Stimulated activated CD4-positive, alpha-beta T cell treated with anti-CD3 and anti-CD28 coated beads, Interleukin-15, amount 100 ng/mL, for 48 hours (primary cell): ENCODE measurements around the gene CTDP1.
"Not testable (repeated sequence)": the region's sequence is repeated elsewhere in the genome, so short reads cannot be mapped to it uniquely, and the experiment has no call there.

Source experiments
- DNase-seq, 2 donors: peaks; one replicate each; pipeline ENCODE4 v3.0.0-alpha.2; 2020; ENCODE audit warnings: low read depth in 2 of 2

CTDP1 gene

GRCh38 chr18:79725486-79725885 lies 45.9 kb downstream of the CTDP1 start:
- DNase-seq: no peak

GRCh38 chr18:79726721-79727120 lies 47.1 kb downstream of the CTDP1 start:
- no peak for DNase-seq

GRCh38 chr18:79727211-79727610 lies 47.6 kb downstream of the CTDP1 start:
- DNase-seq: no peak

- no peak for DNase-seq
Measured at GRCh38 chr18:79728931-79729586, 49.5 kb downstream of the CTDP1 start.

- no peak for DNase-seq
Measured at GRCh38 chr18:79729611-79730010, 50.0 kb downstream of the CTDP1 start.

GRCh38 chr18:79730804-79731203 lies 51.2 kb downstream of the CTDP1 start:
- DNase-seq: no peak

- not testable (repeated sequence) for DNase-seq
Measured at GRCh38 chr18:79731881-79732720, 52.5 kb downstream of the CTDP1 start.

- DNase-seq: no peak
Measured at GRCh38 chr18:79732721-79733025, 53.1 kb downstream of the CTDP1 start.

- no peak for DNase-seq
Measured at GRCh38 chr18:79733135-79733701, 53.6 kb downstream of the CTDP1 start.

GRCh38 chr18:79733986-79734770 lies 54.6 kb downstream of the CTDP1 start:
- DNase-seq: no peak

- DNase-seq: no peak
Measured at GRCh38 chr18:79735071-79735980, 55.7 kb downstream of the CTDP1 start.

GRCh38 chr18:79736230-79736629 lies 56.6 kb downstream of the CTDP1 start:
- DNase-seq: no peak

- DNase-seq: no peak
Measured at GRCh38 chr18:79736846-79737245, 57.2 kb downstream of the CTDP1 start.

- no peak for DNase-seq
Measured at GRCh38 chr18:79737426-79737825, 57.8 kb downstream of the CTDP1 start.

- no peak for DNase-seq
Measured at GRCh38 chr18:79738041-79738461, 58.4 kb downstream of the CTDP1 start.

GRCh38 chr18:79738581-79739439 lies 59.2 kb downstream of the CTDP1 start:
- no peak for DNase-seq

GRCh38 chr18:79739440-79739778 lies 59.8 kb downstream of the CTDP1 start:
- DNase-seq: no peak

- DNase-seq: not testable (repeated sequence)
Measured at GRCh38 chr18:79740047-79740446, 60.4 kb downstream of the CTDP1 start.

- no peak for DNase-seq
Measured at GRCh38 chr18:79740521-79741361, 61.1 kb downstream of the CTDP1 start.

- no peak for DNase-seq
Measured at GRCh38 chr18:79741362-79741700, 61.7 kb downstream of the CTDP1 start.
